Measurements from ENCODE around the gene EYS.

- TF ChIP-seq CTCF (IDR thresholded peaks at IDR 0.05 in 2 of 3, conservative IDR thresholded peaks at IDR 0.05 in 1 of 3; ENCODE audit: borderline replicate concordance in 1 of 3, insufficient read depth in 1 of 3, low read depth in 2 of 3, low read length in 2 of 3) (no peak), POLR2A (IDR thresholded peaks at IDR 0.05; ENCODE audit: borderline replicate concordance, extremely low read depth, insufficient read depth, insufficient read length) (no peak), JUND (IDR thresholded peaks at IDR 0.05) (no peak), CBX3 (IDR thresholded peaks at IDR 0.05; ENCODE audit: low read depth) (no peak), POLR2AphosphoS5 (IDR thresholded peaks at IDR 0.05; ENCODE audit: low read depth, low read length) (no peak), REST (IDR thresholded peaks at IDR 0.05; ENCODE audit: low read depth) (no peak), RAD21 (IDR thresholded peaks at IDR 0.05; ENCODE audit: low read depth) (no peak)
These were observed 625.3 kb downstream of the EYS start for GRCh38 chr6:65081756-65082155.
